B cell (primary cell): ENCODE data around the gene GUSB.

ENCODE experiments used
- EZH2 ChIP-seq: IDR thresholded peaks from 2 replicates; pipeline ENCODE4 v1.6.1; 2012; ENCODE audit warnings: borderline replicate concordance, low read depth, mild to moderate bottlenecking, moderate library complexity, low read length; ENCODE audit not compliant: insufficient read depth, poor library complexity, severe bottlenecking
- TF ChIP-seq, protein P1 (sequence below): fragments of 200-600 bp; IDR thresholded peaks from one replicate; pipeline ENCODE4 v1.8.0; 2022; ENCODE audit warnings: antibody characterized with exemption, mild to moderate bottlenecking

- TF ChIP-seq, protein P1, sequence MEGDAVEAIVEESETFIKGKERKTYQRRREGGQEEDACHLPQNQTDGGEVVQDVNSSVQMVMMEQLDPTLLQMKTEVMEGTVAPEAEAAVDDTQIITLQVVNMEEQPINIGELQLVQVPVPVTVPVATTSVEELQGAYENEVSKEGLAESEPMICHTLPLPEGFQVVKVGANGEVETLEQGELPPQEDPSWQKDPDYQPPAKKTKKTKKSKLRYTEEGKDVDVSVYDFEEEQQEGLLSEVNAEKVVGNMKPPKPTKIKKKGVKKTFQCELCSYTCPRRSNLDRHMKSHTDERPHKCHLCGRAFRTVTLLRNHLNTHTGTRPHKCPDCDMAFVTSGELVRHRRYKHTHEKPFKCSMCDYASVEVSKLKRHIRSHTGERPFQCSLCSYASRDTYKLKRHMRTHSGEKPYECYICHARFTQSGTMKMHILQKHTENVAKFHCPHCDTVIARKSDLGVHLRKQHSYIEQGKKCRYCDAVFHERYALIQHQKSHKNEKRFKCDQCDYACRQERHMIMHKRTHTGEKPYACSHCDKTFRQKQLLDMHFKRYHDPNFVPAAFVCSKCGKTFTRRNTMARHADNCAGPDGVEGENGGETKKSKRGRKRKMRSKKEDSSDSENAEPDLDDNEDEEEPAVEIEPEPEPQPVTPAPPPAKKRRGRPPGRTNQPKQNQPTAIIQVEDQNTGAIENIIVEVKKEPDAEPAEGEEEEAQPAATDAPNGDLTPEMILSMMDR: no peak
- TF ChIP-seq EZH2: no peak
These were observed 50.3 kb downstream of the GUSB start for GRCh38 chr7:65931685-65932084.
